GM19240 (cell line): ENCODE measurements around the gene DENND2A.
"Not testable (repeated sequence)": the region's sequence is repeated elsewhere in the genome, so short reads cannot be mapped to it uniquely, and the experiment has no call there.

ENCODE experiments used
- DNase-seq: peaks from one replicate; pipeline ENCODE4 v3.0.0; 2011; ENCODE audit warnings: low spot score; ENCODE audit not compliant: insufficient read length

Gene DENND2A

GRCh38 chr7:140619915-140620510 is 20.6 kb downstream of the DENND2A start:
- not testable (repeated sequence) for DNase-seq

- DNase-seq, result no peak
Measured at GRCh38 chr7:140619176-140619575, 21.4 kb downstream of the DENND2A start.

- DNase-seq, result no peak
Measured at GRCh38 chr7:140618306-140618705, 22.3 kb downstream of the DENND2A start.

- DNase-seq, result no peak
Measured at GRCh38 chr7:140617081-140617480, 23.5 kb downstream of the DENND2A start.

GRCh38 chr7:140616328-140616727 is 24.3 kb downstream of the DENND2A start:
- no peak for DNase-seq

GRCh38 chr7:140611641-140612040 is 29.0 kb downstream of the DENND2A start:
- no peak for DNase-seq

GRCh38 chr7:140610204-140611165 is 30.1 kb downstream of the DENND2A start:
- no peak for DNase-seq

- DNase-seq, result no peak
Measured at GRCh38 chr7:140609646-140610045, 31.0 kb downstream of the DENND2A start.

GRCh38 chr7:140607441-140607989 is 33.1 kb downstream of the DENND2A start:
- DNase-seq, result no peak

- no peak for DNase-seq
Measured at GRCh38 chr7:140605337-140605736, 35.3 kb downstream of the DENND2A start.

GRCh38 chr7:140604760-140605159 is 35.9 kb downstream of the DENND2A start:
- no peak for DNase-seq

- no peak for DNase-seq
Measured at GRCh38 chr7:140604076-140604475, 36.5 kb downstream of the DENND2A start.

- no peak for DNase-seq
Measured at GRCh38 chr7:140601566-140602174, 38.9 kb downstream of the DENND2A start.

- no peak for DNase-seq
Measured at GRCh38 chr7:140600341-140600740, 40.3 kb downstream of the DENND2A start.

GRCh38 chr7:140597428-140597949 is 43.1 kb downstream of the DENND2A start:
- no peak for DNase-seq

- DNase-seq, result no peak
Measured at GRCh38 chr7:140596519-140597427, 43.8 kb downstream of the DENND2A start.

- DNase-seq, result no peak
Measured at GRCh38 chr7:140595468-140596092, 45.0 kb downstream of the DENND2A start.

GRCh38 chr7:140594131-140594691 is 46.4 kb downstream of the DENND2A start:
- DNase-seq, result no peak

GRCh38 chr7:140593672-140593982 is 47.0 kb downstream of the DENND2A start:
- DNase-seq, result no peak
